A549 (cell line): ENCODE data around the gene SUMF1. TPM values are rescaled to one million over a fixed set of nuclear protein-coding genes. Genes with fewer than 3 reads are reported as not detected.
A peak's percentile ranks its signal among the peaks of the same experiment; 100 is the strongest.

Experiments used
- ATAC-seq, 2 experiments: fragments of 200-7000 bp in 1 of 2; fragments of >200 bp in 1 of 2; cut with Nextera tagmentation in 1 of 2; cut with Tn5 transposase in 1 of 2; 3 replicates each; pipeline versions ENCODE4 v1.8.0 to v1.9.1; 2018 to 2020; ENCODE audit warnings: mild to moderate bottlenecking in 1 of 2, moderate library complexity in 1 of 2
- CTCF ChIA-PET: fragments of 300-600 bp; sonication (Branson Sonifier 250); formaldehyde crosslinking; extraction: SDS; loops from one replicate; lab custom pipeline; 2021; ENCODE audit warnings: antibody characterized with exemption, inconsistent platforms; lab: Yijun Ruan, JAX
- POLR2A ChIA-PET: fragments of 350-600 bp; formaldehyde crosslinking; extraction: SDS; loops from one replicate; lab custom pipeline; 2021; ENCODE audit warnings: antibody characterized with exemption, inconsistent platforms; lab: Yijun Ruan, JAX
- DNase-seq, 2 experiments: peaks; one replicate each; pipeline versions ENCODE4 v3.0.0 to v3.0.0-alpha.2; 2011 to 2016; ENCODE audit warnings: low read depth in 1 of 2, low spot score in 1 of 2
- FAIRE-seq: peaks from 2 replicates; lab custom pipeline; 2011; peaks lifted over from hg19 to GRCh38; lab: Jason Lieb, UNC
- H3K27ac ChIP-seq, 2 experiments: fragments of >200 bp; sonication (Bioruptor Twin); formaldehyde crosslinking; 3 replicates each; pipeline ENCODE4 v1.5.1; 2016 to 2017
- H3K4me1 ChIP-seq: fragments of >200 bp; sonication (Bioruptor Twin); formaldehyde crosslinking; 3 replicates; pipeline ENCODE4 v1.6.1; 2016
- H3K4me2 ChIP-seq: fragments of >200 bp; sonication (Bioruptor Twin); formaldehyde crosslinking; 3 replicates; pipeline ENCODE4 v1.6.1; 2016
- H3K4me3 ChIP-seq: fragments of >200 bp; sonication (Bioruptor Twin); formaldehyde crosslinking; 3 replicates; pipeline ENCODE4 v1.5.1; 2016
- H3K9me3 ChIP-seq: fragments of >200 bp; sonication (Bioruptor Twin); formaldehyde crosslinking; 3 replicates; pipeline ENCODE4 v1.6.1; 2016
- ATOH8 ChIP-seq: fragments of 250-450 bp; sonication (Bioruptor Pico); IDR thresholded peaks from 2 replicates; pipeline ENCODE4 v1.5.0; 2020; ENCODE audit warnings: low read depth, mild to moderate bottlenecking, moderate library complexity
- CBX8 ChIP-seq: fragments of 200-600 bp; sonication (generic); IDR thresholded peaks from 2 replicates; pipeline ENCODE4 v1.6.1; 2016
- CHD4 ChIP-seq: fragments of 200-600 bp; sonication (generic); IDR thresholded peaks from 2 replicates; pipeline ENCODE4 v1.6.1; 2016; ENCODE audit warnings: antibody characterized with exemption, mild to moderate bottlenecking, borderline replicate concordance
- EHF ChIP-seq: fragments of 250-450 bp; sonication (Bioruptor Pico); IDR thresholded peaks from 2 replicates; pipeline ENCODE4 v1.5.0; 2020; ENCODE audit warnings: mild to moderate bottlenecking
- FOSL2 ChIP-seq, 2 experiments: fragments of 450-650 bp in 1 of 2; fragments of >200 bp in 1 of 2; sonication (Bioruptor Twin) in 1 of 2; formaldehyde crosslinking; IDR thresholded peaks; 2 replicates each; pipeline versions ENCODE4 v1.5.0 to v1.6.1; 2016 to 2020; ENCODE audit warnings: mild to moderate bottlenecking in 1 of 2, moderate library complexity in 1 of 2
- HEYL ChIP-seq: fragments of 250-450 bp; sonication (Bioruptor Pico); IDR thresholded peaks from 2 replicates; pipeline ENCODE4 v1.8.0; 2021; ENCODE audit warnings: mild to moderate bottlenecking, moderate library complexity
- HOXB13 ChIP-seq: fragments of 250-450 bp; sonication (Bioruptor Pico); IDR thresholded peaks from 2 replicates; pipeline ENCODE4 v1.5.0; 2020; ENCODE audit warnings: low read depth, mild to moderate bottlenecking, moderate library complexity
- JUN ChIP-seq, 2 experiments: fragments of >200 bp; sonication (Bioruptor Twin); formaldehyde crosslinking; IDR thresholded peaks; 2 replicates in 1 of 2; 3 replicates in 1 of 2; pipeline ENCODE4 v1.6.1; 2016 to 2017
- KDM1A ChIP-seq: fragments of 200-600 bp; sonication (generic); IDR thresholded peaks from 2 replicates; pipeline ENCODE4 v1.6.1; 2016; ENCODE audit warnings: low read depth, mild to moderate bottlenecking
- KDM5A ChIP-seq: fragments of 200-600 bp; sonication (generic); IDR thresholded peaks from 2 replicates; pipeline ENCODE4 v1.6.1; 2016; ENCODE audit warnings: antibody characterized with exemption, mild to moderate bottlenecking
- NPAS2 ChIP-seq: fragments of 250-450 bp; sonication (Bioruptor Pico); IDR thresholded peaks from 2 replicates; pipeline ENCODE4 v1.8.0; 2022; ENCODE audit warnings: mild to moderate bottlenecking, moderate library complexity, borderline replicate concordance
- NR3C1 ChIP-seq: fragments of >200 bp; sonication (Bioruptor Twin); formaldehyde crosslinking; IDR thresholded peaks from 3 replicates; pipeline ENCODE4 v1.6.1; 2017
- POLR2AphosphoS2 ChIP-seq: conservative IDR thresholded peaks from 2 replicates; pipeline ENCODE4 v1.6.1; 2012; ENCODE audit warnings: low read length, improper control_type of control experiment, inconsistent platforms
- RARB ChIP-seq: fragments of 250-450 bp; sonication (Bioruptor Pico); IDR thresholded peaks from 2 replicates; pipeline ENCODE4 v1.8.0; 2021; ENCODE audit warnings: mild to moderate bottlenecking, moderate library complexity
- RCOR1 ChIP-seq: fragments of 150-350 bp; IDR thresholded peaks from 2 replicates; pipeline ENCODE4 v1.6.1; 2014; ENCODE audit warnings: antibody characterized with exemption, low read length, low read depth
- REST ChIP-seq: fragments of 200-600 bp; sonication (generic); IDR thresholded peaks from 2 replicates; pipeline ENCODE4 v1.6.1; 2016; ENCODE audit warnings: antibody characterized with exemption, mild to moderate bottlenecking, moderate library complexity
- RNF2 ChIP-seq: fragments of 200-600 bp; sonication (generic); IDR thresholded peaks from 2 replicates; pipeline ENCODE4 v1.6.1; 2016; ENCODE audit warnings: low read depth, mild to moderate bottlenecking, antibody characterized with exemption, moderate library complexity, borderline replicate concordance
- SREBF2 ChIP-seq: fragments of 450-650 bp; IDR thresholded peaks from 2 replicates; pipeline ENCODE4 v1.6.1; 2014; ENCODE audit warnings: mild to moderate bottlenecking, moderate library complexity
- TFCP2L1 ChIP-seq: fragments of 250-450 bp; sonication (Bioruptor Pico); IDR thresholded peaks from 2 replicates; pipeline ENCODE4 v1.5.0; 2021; ENCODE audit warnings: mild to moderate bottlenecking
- USF2 ChIP-seq: fragments of 450-650 bp; IDR thresholded peaks from 2 replicates; pipeline ENCODE4 v1.6.1; 2014; ENCODE audit warnings: antibody characterized with exemption
- ZNF302 ChIP-seq: fragments of 250-450 bp; sonication (Bioruptor Pico); IDR thresholded peaks from 2 replicates; pipeline ENCODE4 v1.9.0; 2021; ENCODE audit warnings: inconsistent platforms, mild to moderate bottlenecking, moderate library complexity
- WGBS: methylation state at CpG from one replicate; pipeline ENCODE4 v1.1.6; 2017; ENCODE audit errors: missing lambda C conversion rate; 5-methylcytosine and 5-hydroxymethylcytosine counted together
- polyA plus RNA-seq, 4 experiments: library from polyadenylated mRNA; depleted of rRNA in 3 of 4; stranded (reverse); fragments of >200 nt; fragmentation: RNase III in 1 of 4; extraction: RNeasy Plus Mini Kit Qiagen cat#74134 plus additional on column Dnase treatment in 1 of 4; gene quantifications; 2 replicates in 3 of 4; 3 replicates in 1 of 4; pipeline ENCODE4 v1.2.3, GENCODE V29; 2011 to 2017

Gene SUMF1
- polyA plus RNA-seq, 2 of the 4 experiments (the other 2 are of a cell fraction) = 20.9 to 25.4 TPM

DNA sequence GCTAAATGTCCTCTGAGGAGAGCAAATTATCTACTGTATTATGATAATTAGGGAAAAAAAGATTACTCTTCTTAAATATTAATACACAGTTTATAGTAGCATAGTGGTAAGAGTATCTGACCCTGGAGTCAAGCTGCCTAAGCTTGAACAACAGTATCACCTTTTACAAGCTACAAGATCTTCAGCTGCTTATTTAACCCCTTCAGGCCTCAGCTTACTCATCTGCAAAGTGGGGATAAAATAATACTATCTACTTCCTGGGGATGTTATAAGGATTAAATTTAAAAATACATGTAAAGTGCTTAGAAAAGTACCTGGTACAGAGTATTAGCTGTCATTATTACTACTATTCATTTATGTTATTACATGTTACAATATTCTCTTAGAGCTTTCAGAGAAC is 42.0 kb downstream of the SUMF1 start:
- H3K4me2 ChIP-seq = no peak overlapping the region
- DNase-seq = no peak
- H3K9me3 ChIP-seq = no peaks in the 10 kb centered on the region
- H3K4me1 ChIP-seq = peaks cover 12% of the 10 kb centered on the region; the same call in 2 of the 3 replicates
- ChIA-PET CTCF (no interaction called here), POLR2A (no interaction called here)
- FAIRE-seq = no peak
- ATAC-seq = no peak
- H3K27ac ChIP-seq = no peak overlapping the region
- no peak overlapping the region for H3K4me3 ChIP-seq
- TF ChIP-seq EHF (CRISPR knock-in tag) (no peak), RNF2 (no peak), ZNF302 (CRISPR knock-in tag) (no peak), RCOR1 (no peak), RARB (CRISPR knock-in tag) (no peak), NR3C1 (no peak), KDM5A (no peak), SREBF2 (no peak), NPAS2 (no peak), REST (no peak), HOXB13 (CRISPR knock-in tag) (no peak), CBX8 (no peak), ATOH8 (no peak), TFCP2L1 (CRISPR knock-in tag) (no peak), USF2 (no peak)

GRCh38 chr3:4421121-4421520 is 45.9 kb downstream of the SUMF1 start:
- H3K4me2 ChIP-seq = 0 out of 3 replicates have a peak overlapping the region, but pooled peaks have one; percentile 0

DNA sequence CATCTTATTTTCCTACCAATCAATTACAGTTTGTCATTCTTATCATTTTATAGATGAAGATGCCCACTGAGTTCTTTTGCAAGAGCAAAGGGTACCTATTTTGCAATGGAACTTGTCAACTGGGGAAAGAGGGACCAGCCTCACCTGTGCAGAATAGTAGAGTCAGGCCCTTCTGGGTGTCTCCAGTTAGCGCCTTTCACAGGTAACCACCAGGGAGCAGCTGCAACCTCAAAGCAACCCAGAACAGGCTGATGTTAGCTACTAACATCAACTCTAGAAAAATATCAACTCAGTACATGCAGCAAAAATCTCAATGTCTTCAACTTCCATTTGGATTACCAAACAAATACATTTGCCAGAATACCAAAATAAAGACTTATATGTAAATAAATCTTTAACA is 47.1 kb downstream of the SUMF1 start:
- no peak overlapping the region for H3K4me2 ChIP-seq
- DNase-seq = no peak
- TF ChIP-seq HEYL (CRISPR knock-in tag) = no peak
- TF ChIP-seq POLR2AphosphoS2 = no peak
- no peak for TF ChIP-seq KDM1A
- TF ChIP-seq JUN (IDR thresholded peaks at IDR 0.05) = no peak
- TF ChIP-seq, all 56 proteins: peak for 0
- H3K4me3 ChIP-seq = no peak overlapping the region
- H3K9me3 ChIP-seq = no peaks in the 10 kb centered on the region
- H3K4me1 ChIP-seq = peaks cover 21% of the 10 kb centered on the region
- FAIRE-seq (no peak), ATAC-seq (no peak)
- CTCF ChIA-PET = interaction anchor here (1.1 kb wide), 1 partner anchor 75 kb away, joined by 3 read pairs; no protein-coding TSS in a partner anchor
- POLR2A ChIA-PET = no interaction called here
- WGBS = 94% methylated on average over 1 of the region's 1 CpG
- no peak overlapping the region for H3K27ac ChIP-seq

More at GRCh38 chr3:4421121-4421520, 45.9 kb downstream of the SUMF1 start:
- ATAC-seq = peak; percentile 27 to 49; a peak in 2 of 6 replicates
- no peak for FAIRE-seq
- DNase-seq = peak; percentile 19 to 20
- POLR2A ChIA-PET = interaction anchor here (1.0 kb wide), 1 partner anchor 72 kb away, joined by 3 read pairs; the partner anchor contains the start of gene ITPR1
- TF ChIP-seq CHD4 (no peak), FOSL2 (IDR thresholded peaks at IDR 0.05) (no peak), FOSL2 (CRISPR knock-in tag; IDR thresholded peaks at IDR 0.05) (0 out of 2 replicates have a peak, but pooled peaks have one; percentile 10)
- CTCF ChIA-PET = interaction anchor here (0.6 kb wide), 1 partner anchor 124 kb away, joined by 5 read pairs; no protein-coding TSS in a partner anchor
- WGBS = 87% methylated on average over 2 of the region's 2 CpGs
- Histone ChIP-seq H3K4me1 (peaks cover 21% of the 10 kb centered on the region), H3K9me3 (no peaks in the 10 kb centered on the region), H3K27ac (peak overlapping the region in 1 of 2 experiments; percentile 35; a peak in 2 of 6 replicates), H3K4me3 (no peak overlapping the region)
